GM21825 (cell line): ENCODE data around the gene THSD7A.

Source experiments
- ATAC-seq: cut with Tn5 transposase; IDR thresholded peaks from one replicate; pipeline ENCODE4 v1.9.1; 2021; ENCODE audit warnings: mild to moderate bottlenecking, moderate library complexity; ENCODE audit not compliant: unreplicated experiment

The THSD7A gene

DNA sequence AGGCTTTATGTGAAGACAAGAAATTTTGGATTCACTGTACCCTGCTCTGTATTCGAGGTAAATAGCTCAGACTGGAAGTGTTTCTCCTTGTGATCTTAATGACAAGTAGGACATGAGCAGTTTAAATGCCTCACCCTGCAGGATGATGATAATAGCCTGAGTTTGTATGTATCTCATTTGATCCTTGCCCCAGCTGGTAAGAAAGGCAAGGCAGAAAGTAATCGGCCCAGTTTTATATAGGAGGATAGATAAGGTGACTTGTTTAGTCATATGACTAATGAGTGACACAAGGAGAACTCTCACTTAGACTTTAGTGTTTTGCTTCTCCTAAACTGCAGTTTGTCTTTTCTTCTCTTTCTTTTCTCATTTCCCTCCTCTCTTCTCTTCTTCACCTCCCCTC lies 485.7 kb downstream of the THSD7A start:
- no peak for ATAC-seq

DNA sequence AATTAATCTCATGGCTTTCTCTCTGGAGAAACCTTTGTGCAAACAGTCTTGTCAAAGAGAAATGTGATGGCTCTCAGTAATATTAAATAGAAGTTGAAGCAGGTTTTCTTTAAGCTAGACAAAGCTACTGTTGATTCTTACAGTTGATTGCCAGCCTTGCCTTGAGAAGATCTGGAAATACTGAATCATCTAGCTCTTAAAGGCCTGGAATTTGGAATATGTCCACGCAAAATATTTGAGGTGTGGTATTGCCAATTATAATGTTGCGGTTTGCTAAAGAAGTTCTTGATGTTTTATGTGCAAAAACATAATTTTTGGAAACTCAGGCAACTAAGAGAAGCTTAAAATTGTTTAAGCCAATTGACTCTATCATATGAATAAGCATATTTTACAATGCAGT lies 486.4 kb downstream of the THSD7A start:
- ATAC-seq, result no peak

DNA sequence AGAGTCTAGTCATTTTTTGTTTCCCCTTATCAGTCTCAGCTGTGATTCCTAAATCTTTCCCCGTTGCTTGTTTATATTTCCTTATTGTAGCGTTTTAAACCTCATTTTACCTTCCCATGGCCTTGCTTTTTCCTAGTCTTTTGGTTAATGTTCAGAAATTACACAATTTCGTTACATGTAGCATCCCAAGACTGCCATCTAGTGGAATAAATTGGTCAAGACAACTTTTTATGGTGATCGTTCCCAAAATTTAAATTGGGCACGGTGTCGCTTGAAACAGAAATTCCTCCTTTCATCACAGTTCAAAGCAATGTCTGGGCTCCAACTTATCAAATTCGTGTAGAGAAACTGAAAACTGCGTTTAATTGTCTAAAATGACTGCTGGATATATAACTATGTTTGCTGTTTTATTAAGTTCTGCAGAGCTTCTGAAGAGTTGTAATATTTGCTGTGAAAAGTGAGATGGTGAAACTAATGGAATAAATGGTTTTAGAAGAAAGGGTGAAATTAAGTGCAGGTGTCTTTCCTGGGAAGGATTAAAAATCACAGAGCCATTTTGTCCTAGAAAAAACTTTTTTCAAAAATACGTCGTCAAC lies 488.1 kb downstream of the THSD7A start:
- no peak for ATAC-seq

DNA sequence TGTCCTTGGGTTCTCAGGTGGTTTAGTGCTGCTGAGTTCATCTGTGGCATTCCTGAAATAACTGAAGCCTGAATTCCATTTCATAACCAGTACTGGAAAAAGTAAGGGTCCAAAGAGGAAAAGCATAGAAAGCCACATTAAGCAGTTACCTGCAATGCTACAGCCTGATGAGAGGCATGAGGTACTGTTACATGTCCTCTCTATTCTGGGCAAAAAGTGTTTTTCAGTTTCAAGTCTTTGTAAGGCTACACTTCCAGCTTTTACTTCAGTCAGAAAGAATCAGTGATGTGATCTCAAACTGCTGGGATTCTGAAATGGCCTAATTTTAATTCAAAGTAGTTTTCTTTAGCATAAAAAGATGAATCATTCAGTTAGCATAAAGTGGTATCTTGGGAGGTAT lies 488.9 kb downstream of the THSD7A start:
- no peak for ATAC-seq

DNA sequence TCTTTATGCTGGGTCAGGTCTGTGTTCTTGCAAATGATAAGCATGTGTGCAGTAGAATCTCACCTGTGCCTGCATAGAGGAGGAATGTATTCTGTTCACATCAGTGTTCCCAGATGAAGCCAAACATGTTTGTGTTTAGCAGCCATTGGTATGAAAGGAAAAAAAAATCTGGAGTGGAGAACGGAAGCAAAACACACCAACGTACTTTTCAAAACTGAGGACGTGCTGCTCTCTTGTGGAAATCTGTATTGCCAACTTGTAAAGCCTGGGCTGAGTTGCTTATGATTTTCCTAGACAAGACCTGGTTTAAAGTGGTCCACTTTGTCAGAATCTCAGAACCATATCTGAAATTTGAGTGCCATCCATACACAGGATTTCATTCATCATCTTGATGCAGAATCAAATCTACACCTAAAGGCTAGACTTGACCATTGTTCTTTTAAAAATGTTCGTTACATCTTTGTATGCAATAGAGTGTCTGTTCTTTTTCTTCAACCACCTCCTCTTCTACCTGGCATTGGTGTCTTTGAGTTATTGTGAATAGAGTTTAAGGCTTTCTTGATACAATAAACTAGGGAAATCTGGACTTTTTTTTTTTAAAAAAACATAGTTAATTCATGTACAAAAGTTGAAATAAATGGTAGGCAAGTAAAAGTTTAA lies 490.6 kb downstream of the THSD7A start:
- no peak for ATAC-seq

DNA sequence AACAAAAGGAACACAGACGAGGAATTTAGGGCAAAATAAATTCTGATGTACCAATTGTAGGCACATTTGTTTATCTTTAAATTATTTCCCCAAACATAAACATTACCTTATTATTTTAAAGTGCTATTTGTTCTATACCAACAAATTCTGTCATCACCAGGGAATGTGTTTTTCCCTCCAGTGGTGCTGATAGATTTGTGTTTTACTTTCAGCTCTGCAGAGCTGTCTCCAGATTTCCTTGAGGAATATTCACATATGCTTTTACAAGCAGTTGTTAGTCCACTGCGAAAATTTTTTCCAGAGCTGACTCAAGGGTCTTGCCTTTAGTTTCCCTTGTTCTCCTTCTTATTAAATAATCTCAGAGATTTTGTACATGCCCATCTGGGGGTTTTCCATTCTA lies 495.6 kb downstream of the THSD7A start:
- ATAC-seq, result no peak

DNA sequence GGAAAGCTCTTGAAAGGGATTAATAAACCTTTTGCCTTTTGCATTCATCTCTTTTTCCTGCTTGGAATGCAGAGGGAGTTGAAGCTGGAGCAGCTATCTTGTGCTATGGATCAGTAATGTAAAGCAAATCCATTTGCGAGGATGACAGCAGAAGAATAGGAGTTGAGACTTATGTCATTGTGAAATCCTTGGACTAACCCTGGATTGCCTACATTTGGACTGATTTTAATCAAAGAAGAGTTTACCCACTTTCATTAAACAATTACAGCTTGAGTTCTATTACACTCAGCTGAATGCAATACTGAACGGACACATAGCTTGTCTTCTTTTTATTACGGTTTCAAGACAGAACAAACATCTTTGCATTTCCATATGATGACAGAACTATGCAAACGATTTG lies 496.1 kb downstream of the THSD7A start:
- ATAC-seq, result no peak

DNA sequence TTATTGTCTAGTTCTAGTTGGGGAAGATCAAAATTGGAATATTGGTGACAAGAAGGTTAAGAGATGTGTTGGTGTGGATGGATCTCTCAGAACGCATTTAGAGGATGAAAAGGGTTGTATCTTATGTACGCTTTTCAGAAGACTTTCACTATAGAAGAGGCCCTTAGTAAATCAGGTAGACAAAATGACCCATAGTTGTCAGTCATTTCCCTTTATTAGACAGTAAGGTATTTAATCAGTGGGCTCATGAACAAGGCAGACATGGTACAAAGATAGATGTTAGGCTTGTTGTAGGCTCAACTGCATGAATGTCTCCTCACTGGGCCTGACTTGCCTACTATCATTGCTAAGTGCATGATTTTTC lies 499.2 kb downstream of the THSD7A start:
- peak; percentile 46 for ATAC-seq

DNA sequence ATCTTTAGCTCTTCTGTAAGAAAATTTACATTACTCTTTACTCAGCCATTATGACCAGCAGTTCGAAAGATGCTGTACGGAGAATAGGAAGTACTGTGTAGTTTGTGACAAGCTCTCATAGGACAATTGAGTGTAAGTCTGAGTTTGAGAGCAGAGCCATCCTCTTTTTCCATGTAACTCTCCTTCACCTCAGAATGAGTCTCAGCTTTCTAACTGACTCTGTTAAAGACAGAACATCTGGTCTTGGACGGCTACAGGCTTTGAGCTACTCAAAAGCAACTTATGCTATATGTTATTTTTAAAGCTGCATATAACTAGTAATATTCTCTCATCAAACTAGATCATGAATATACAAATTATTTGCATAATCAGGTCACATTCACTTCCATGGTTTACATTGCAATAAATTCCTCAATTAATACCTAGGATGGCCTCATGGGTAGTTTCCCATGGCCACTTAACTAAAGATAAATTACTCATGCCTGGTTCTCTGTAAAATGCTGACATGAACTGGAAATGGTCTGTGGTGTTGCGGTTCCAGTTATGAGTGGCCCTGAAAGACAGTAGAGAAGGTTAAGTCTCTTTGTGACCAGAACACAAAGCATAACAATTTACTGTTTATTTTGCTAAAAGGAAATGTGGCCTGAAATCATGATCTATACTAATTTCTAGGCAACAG lies 499.7 kb downstream of the THSD7A start:
- ATAC-seq, result peak; percentile 96

DNA sequence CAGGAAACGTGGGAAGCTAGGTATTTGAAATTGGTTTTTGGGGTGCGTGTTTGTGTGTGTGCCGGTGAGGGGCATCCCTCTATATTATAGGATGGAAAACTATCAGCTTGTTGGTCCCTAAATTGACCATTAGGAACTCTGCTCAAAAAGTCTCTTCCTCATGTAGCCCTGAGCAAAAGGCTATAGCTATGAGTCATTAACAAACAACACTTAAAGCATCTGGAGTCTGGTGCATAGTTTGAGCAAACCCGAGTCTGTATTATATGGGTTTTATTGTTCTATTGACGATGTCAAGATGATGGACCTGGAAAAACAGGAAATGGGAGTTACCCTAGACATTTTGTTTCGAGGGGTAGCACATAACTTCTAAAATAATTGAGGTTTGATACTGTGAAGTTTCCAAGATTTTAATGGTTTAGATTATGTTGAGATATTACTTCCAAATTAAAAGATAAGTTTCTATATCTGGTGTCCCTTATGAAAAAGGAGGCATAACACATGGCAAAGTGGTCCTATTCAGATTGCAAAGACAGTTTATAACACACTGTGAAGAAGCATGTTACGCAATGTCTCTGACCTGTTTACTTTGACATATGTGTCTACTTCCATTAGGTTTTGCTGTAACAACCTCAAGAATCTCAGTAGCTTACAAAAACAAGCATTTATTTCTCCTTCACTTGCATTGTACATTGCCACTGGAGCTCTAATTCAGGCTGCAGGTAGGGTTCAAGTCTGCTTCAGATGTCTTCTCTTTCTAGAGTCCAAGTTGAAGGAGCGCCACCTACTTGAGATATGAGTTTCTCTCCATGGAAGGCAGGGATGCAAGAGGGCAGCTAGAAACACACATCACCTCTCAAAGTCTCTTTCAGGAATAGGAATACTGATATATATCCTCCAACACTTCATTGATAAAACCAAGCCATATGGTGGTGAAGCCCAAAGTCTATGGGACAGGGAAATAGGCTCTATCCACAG lies 500.6 kb downstream of the THSD7A start:
- ATAC-seq, result no peak

DNA sequence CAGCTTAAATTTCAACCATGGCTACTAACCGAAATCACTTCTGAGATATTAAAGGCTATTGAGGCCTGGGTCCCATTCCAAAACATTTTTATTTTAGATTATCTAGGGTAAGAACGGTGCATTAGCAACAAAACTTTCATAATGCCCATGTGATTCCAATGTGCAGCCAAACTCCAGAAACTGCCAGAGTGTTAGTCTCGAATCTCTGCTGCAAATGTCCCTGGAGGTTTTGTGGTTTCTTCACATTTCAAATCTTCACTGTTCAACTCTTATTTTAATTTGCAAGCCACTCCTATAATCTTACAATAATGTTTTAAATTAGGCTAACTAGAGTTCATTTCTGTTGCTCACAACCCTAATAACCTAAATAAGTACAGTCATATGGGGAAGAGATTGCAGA lies 501.3 kb downstream of the THSD7A start:
- no peak for ATAC-seq

DNA sequence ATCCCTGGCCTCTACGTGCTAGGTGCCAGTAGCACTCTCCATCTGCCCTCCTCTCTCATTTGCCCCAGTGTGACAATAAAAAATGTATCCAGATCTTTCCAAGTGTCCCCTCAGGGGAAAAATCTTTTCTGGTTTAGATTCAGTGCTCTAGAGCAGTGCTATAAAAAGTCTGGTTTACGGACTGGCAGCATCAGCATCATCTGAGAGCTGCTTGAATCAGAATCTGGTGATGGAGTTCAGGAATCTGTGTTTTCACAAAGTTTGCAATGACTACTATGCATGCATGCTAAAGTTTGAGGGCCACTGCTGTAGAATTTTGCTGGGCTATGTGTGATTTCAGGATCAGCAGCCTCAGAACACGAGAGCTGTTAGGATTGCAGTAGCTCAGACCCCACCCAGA lies 501.8 kb downstream of the THSD7A start:
- ATAC-seq, result no peak

DNA sequence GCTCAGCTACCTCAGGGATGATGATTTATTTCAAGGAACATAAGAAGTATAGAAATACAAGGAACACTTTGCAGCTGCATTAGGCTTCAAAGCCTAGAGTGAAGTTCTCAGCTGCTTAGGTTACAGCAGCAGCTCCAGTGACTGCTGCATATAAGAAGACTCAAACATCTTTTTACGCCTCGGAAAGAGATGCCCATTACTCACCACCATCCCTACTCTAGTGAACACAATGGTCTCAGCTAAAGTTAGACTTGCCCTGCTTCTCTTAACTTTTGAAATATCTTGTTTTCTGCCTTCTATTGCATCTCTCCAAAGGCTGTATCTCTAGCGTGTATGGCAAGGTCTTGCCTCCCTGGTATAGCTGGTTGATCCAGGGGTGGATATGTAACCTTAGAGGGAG lies 502.4 kb downstream of the THSD7A start:
- ATAC-seq, result no peak

DNA sequence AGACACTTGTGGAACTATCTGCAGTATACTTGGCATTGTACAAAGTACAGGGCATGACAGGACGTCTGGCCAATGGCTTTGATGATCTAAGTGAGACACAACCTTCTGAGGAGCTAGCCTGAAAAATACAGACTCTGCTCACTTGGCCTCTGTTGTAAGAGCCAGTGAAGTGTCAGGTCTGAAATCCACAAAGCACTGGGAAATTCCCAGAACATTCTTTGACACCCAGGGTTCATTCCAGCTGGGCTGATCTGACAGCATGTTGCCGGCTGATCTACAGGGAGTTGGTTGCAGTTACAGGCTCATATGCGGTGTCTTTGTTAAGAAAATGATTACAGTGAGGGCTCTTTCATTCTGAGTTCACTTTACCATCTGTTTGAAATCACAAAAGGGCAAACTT lies 503.7 kb downstream of the THSD7A start:
- ATAC-seq, result no peak

DNA sequence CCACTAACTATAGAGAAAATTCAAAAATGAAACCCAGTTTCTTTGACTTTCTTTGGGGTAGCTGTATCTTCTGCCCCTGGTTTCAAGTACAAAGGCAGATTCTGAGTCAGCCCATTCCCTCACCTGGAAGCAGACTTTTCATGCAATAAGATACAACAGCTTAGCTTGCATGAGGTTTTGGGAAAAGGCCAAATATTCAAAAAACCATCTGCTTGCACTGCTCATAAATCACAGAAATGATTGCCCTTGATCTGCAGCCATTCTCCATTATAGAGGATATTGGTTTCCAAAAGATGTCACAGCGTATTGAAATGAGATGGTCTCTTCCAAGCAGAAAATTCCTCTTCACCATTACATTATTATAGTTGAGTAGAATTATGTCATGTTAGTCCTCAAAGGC lies 504.4 kb downstream of the THSD7A start:
- ATAC-seq, result no peak
